KG1 (cell line): ENCODE measurements around the gene ROPN1L.
A peak's percentile ranks its signal among the peaks of the same experiment; 100 is the strongest.
"Not testable (repeated sequence)": the region's sequence is repeated elsewhere in the genome, so short reads cannot be mapped to it uniquely, and the experiment has no call there.

ENCODE experiments used
- DNase-seq: peaks from one replicate; lab custom pipeline; 2025; lab: John Stamatoyannopoulos, UW

ROPN1L gene

DNA sequence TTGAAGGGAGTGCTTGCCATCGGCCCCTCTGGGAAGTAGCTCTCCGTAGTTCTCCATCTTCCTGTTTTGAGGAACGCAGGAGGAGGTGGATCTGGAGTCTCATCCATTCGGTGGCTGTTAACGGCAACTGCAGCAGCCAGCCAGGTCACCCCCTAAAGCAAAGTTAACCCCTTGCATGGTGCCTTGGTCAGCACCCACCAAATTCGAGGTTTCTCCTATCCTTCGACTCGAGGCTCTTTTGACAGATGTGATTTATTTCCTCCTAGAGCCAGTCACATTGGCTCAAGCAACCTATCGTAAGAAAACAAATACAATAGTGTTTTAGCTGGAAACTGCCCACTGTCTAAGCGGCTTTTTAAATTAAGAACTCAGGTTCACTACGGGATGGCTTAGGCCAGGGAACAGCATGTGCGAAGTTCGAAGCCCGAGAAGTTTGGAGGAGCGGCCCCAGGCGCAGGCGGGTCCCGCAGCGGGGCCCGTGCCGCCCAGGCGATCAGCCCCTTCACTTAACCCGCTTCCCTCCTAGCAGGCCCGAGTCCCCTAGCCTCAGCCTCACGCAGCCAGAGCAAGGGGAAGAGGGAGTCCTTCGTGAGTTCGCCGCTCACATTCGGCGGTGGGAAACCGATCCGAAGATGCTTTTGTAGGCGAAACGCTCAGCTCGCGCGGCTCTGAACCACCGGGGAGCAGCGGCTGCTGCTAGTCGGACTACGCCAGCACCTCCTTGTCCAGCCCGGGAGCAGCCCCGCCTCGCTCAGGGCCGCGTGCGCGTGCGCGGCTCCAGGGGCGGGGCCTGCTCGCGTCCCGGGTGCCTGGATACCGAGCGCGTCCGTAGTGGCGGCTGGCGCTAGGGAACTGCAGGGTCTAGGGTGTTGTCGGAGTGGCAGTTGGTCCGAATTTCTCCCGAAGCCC is at the start of gene ROPN1L:
Gene ROPN1L (plus strand): TSS at position 797 of the 909 bp plus-strand sequence. CDS start 289 bp downstream, outside the sequence.
- DNase-seq, result peak; percentile 79

DNA sequence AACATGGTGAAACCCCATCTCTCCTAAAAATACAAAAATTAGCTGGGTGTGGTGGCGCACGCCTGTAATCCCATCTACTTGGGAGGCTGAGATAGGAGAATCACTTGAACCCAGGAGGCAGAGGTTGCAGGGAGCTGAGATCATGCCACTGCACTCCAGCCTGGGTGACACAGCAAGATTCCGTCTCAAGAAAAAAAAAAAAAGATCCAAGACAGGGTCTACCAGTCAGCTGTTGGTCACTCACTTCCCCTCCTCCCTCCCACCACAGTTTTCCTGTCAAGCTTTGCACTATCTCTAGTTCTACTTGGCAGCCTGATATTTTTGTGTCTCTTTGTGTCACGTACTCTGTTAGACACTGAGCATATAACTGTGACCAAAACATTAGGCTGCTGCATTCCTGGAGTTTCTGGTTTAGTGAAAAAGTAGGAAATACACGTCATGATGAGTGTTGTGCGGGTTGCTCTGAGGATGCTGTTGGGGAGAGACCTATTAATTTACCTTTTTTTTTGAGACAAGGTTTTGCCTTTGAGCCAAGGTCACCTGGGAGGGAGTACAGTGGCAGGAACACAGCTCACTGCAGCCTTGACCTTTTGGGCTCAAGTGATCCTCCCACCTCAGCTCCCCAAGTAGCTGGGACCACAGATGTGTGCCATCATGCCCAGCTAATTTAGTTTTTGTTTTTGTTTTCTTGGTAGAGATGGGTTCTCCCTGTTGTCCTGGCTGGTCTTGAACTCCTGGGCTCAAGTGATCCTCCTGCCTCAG is 48.9 kb upstream of the ROPN1L start:
- DNase-seq, result not testable (repeated sequence)

DNA sequence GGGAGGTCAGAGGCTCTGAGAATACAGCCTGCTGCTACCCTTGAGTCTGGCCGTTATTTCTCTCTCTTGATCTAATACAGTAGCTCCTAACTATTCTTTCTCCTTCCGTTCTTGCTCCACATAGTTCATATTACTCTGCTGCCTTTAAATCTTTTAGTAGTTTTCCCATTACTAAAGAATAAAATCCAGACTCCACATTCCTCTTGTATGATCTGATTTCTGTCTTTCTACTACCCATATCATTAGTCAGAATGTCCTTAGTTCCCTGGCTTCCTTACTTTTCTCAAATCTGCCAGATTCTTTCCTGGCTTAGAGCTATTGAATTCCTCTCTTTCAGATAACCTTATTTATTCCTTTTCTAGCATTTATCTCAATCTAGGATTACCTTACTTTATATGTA is 48.2 kb upstream of the ROPN1L start:
- no peak for DNase-seq

DNA sequence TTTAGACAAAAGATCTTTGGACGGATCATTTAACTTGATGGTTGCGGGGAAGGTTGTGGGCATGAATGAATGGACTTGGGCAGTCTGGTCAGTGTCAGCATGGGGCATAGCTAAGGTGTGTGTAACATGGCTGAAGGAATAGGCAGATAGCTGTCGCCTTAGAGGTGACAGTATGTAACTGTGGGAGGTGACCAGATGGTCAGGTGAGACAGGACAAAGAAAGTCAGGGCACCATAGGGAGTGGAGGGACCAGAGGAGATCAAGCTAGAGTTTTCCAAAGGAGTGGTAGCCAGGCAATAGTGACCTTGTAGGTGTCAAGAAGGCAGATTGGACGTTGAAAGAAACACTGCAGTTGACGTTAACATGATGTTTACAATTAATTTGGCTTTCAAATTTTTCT is 45.1 kb upstream of the ROPN1L start:
- DNase-seq, result no peak

DNA sequence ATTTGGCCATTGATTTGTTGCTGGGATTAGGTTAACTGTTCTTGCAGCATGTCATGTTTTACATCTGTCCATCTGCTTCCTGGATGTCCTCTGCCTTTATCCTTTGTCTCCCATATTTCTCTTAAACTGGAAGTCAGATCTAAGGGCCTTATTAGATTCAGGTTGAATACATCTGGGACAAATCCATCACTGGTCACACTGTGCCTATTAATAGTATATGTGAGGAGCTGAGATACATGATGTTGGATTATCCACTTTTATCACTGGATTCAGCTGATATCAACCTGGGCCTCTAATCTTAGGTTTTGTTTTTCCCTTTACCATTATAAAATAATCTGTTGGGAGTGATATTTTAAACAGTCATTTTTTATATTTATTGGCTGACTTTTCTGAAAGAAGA is 41.8 kb upstream of the ROPN1L start:
- DNase-seq, result no peak

DNA sequence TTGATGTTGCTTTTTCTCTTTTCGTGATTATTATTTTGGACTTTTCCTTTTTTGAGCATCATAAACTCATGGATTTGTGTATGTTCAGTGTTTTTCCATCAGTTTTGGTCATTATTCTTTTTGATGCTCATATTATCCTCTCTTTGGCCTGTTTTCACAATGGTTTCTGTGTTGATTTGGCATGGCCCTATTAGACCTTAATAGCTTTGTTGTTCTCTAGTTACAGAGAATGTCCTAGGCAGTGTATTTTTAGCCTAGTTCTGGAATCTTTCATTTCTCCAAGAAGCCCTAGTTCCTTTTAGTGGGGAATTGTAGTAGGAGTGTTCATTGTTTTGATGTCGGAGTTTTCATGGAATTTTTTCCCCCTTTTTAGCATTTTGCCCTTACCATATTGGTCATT is 41.3 kb upstream of the ROPN1L start:
- no peak for DNase-seq

DNA sequence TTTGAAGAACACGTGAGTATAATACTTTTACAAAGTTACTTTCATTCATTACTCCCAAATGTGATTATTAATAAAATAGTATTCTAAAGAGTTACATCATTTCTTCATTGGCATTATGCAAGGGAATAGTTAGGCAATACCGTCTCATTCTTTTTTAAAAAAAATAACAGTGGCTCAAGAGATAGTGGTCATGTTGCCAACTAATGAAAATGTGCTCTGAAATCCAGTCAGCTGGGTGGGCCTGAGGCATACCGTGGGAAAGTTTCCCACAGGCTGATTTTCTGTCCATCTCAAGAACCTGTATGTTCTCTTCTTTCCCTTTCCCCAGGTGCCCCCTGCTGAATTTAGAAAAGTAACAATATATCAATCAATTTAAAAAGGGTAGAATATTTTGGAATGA is 40.8 kb upstream of the ROPN1L start:
- no peak for DNase-seq

DNA sequence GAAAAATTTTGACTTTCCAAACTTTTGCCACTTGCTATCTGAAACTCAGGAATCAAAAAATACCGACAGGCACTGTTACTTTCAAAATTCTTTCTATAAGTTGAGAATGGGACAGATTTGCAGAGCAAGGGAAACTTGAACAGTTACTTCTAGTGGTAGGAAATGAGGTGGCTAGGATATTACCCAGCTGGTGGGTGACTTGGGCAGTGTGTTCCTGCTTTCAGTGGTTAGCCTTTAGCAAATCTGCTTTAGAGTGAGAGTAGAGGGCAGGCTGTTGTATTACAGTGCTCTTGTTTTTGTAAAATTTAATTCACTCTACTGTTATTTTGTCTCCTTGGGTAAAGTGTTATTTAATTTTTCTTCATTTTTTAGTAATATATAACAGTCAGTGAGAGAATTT is 40.2 kb upstream of the ROPN1L start:
- DNase-seq, result no peak

DNA sequence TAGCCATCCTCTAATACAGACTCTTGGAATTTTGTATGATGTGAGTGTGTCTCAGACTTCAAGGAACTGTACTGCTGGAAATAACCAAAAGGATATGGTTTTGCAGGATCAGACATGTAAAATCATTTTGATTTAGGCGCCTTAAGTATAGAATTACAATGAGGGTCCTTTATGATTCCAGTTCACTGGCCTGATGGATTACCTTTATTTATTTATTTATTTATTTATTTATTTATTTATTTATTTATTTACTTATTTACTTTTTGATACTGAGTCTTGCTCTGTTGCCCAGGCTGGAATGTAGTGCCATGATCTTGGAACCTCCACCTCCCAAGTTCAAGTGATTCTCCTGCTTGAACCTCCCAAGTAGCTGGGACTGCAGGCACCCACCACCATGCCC is 37.9 kb upstream of the ROPN1L start:
- DNase-seq, result no peak

DNA sequence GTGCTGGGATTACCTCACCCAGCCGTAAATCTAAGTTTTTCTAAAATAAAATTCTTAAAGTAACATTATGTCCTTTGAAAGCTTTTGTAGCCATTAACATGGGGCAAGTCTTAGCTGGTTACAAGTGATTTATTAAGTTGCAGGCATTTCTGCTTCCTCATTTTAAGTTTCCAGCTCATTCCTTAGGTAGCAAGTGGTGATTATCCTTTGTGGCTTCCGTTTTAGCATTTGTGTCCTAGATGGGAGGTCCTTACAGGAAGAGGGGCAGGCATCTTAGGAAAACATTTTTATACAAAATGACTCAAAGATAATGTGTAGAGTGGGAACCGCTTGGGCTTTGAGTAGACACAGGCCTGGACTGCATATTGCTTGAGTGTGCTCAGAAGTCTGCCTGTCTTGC is 35.0 kb upstream of the ROPN1L start:
- DNase-seq, result no peak

DNA sequence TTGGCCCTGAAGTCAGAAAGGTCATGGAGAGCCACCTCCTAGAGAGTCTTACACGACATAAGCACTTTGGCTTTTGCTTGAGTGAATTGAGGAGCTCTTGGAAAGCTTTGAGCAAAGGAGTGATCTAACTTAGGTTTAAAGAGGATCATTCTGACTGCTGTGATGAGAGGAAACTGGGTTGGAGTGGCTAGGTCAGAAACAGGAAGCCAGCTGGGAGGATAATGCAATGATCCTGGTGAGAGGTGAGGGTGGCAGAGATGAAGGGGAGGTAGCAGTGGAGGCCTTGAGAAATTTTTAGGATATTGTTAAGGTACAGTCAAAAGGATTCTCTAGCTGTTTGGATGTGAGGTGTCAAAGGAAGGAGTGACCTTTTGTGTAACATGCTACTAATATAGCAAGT is 32.2 kb upstream of the ROPN1L start:
- no peak for DNase-seq

DNA sequence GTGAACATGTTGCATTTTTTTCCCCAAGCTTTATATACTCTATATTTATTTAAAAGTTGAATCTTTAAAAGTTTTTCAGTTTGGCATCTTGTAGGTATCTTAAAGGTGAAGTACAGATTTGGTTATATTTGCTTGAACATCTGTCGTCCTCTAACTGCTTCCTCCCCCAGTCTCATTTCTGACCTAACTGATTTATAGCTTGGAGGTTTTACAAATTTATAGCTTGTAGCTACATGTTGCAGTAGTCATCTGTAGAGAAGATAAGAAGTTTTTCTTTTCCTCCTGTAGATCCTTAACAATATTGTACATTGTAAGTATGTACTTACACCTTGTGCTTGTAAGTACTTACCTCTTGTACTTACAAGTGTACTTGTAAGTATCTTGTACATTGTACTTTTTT is 31.0 kb upstream of the ROPN1L start:
- no peak for DNase-seq

DNA sequence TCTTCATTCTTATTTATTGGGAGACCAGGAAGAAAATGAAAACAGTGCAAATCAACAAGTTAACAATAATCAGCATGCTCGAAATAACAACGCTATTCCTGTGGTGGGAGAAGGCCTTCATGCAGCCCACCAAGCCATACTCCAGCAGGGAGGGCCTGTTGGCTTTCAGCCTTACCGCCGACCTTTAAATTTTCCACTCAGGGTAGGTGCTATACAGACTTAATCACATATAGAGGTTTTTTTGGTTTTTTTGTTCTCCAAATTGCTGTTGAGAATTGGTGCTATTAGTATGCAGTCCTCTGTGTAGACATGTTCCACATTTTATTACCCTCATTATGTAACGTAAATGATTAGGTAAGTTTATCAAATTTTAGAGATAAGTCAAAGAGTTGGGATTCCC is 30.3 kb upstream of the ROPN1L start:
- DNase-seq, result no peak

DNA sequence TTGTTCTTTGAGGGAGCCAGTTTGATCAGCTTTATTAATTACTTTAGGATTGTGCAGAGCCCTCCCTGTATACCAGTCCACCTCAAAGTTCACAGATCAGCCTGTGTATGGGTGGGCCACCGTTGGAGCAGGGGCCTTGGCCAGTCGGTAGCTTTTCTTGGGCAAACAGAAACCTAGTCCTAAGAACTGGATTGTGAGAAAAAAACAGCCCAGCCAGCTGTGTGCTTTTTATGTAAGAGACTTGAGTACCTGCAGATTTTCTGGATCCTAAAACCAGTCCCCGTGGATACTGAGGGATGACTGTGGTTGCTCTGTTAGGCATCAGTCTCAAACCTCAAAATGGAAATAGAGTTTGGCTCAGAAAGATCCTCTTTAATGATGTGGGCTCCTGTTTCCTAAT is 24.8 kb upstream of the ROPN1L start:
- DNase-seq, result no peak

DNA sequence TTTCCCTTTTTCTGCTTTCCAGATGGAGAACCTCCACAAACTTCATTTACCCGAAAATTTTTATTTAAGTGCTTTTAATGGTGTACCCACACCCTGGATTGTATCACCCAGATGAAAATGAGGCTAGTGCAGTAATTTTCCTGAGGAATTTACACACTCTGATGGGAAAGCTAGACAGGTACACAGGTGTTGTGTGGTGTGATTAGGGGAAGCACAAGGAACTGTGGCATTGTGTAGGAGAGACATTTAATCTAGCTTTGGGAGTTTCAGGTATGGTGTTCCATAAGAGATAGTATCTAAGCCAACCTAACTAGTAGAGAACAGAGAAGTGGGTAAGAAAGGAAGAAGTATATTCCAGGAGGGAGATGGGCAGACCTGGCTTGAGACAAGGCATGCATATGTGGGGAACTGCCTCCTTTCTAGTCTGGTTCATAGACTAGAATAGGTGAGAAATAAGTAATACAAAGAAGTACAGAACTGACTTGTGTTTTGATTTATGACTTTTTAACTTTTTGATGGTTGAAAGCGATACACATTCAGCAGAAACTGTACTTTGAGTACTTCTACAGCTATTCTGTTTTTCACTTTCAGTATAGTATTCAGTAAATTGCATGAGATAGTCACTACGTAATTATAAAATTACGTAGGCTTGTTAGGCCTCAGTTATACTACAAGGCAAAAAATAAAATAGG is 22.9 kb upstream of the ROPN1L start:
- no peak for DNase-seq

DNA sequence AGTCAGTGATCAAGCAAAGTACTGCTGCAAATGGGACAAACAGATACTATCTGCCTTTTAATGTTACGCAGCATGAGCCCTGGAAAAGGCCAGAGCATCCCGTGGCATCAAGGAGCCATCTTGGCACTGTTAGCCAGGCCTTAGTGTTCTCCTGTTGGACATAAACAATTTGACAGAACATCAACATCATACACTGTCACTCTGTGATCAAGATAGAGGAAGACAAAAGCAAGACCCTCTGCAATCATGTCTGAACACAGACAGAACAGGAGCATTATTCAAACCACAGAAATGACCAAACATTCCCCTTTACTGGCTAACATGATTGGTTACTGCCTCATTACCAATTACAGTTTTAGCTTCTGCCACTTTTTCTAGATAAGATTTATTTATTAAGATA is 21.2 kb upstream of the ROPN1L start:
- DNase-seq, result no peak

DNA sequence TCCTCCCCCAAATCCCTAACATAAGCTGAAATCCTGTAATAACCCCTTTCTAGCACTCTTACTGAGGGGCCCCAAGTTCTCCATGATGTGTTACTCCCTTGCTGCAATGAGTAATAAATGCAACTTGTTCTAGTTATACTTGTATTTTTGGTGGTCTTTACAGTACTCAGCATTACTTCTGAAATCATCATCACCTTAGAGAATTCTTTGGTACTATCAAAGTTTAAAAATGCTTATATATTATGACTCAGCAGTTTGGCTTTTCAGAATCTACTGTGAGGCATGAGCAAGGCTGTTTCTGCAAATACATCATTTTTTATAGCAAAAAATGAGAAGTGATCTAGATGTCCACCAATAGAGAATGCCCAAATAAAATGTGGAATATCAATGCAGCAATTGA is 20.7 kb upstream of the ROPN1L start:
- DNase-seq, result no peak

DNA sequence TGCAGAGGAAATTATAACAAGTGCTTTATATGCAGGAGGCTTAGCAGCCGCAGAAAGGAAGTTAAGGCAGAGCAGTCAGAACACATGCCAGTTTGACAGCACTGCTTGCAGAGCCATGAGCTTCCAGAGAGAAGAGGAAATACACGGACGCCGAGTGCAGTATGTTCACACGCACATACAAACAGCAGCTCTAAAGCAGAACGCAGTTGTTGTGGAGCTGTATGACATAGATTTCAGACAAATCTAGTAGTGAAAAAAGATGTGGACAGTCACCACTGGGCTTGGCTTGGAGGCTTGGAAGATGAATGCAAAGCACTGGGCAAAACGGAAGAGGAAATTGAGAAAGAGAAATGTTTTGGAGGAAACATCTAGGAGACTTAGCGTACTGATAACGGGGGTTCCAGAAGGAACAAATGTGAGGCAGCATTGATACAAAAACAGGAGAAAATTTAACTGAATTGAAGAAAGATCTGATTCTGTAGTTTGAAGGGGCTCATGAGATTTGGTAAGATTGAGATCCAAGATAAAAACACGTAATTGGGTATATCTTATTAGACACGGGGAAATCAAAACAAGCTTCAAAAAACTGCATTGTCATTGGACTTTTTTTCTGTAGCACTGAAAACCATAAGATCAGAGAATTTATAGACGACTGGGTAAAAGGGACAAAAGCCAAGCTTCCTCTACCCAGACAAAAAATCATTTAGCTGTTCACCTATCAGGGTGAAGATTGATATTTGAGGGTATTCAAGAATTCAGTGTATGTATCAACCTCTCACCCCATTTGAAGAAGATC is 19.6 kb upstream of the ROPN1L start:
- DNase-seq, result peak; percentile 39

DNA sequence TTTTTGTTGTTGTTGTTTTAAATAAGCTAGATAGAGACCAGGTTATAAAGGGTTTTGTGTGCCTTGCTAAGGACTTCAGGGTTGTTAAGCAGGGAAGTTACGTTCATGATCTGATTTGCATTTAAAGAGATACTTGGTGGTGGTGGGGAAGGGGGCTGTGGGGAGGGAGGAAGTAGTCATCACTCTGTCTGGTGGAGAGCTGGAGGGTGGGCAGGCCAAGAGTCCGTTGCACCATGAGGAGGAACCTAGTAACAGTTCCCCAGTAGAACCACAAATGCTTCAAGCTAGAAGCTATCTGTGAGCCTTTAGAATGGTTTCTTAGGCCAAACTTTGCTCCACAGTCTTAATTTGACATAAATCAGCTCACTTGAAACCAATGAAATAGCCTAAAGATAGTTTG is 18.7 kb upstream of the ROPN1L start:
- no peak for DNase-seq

DNA sequence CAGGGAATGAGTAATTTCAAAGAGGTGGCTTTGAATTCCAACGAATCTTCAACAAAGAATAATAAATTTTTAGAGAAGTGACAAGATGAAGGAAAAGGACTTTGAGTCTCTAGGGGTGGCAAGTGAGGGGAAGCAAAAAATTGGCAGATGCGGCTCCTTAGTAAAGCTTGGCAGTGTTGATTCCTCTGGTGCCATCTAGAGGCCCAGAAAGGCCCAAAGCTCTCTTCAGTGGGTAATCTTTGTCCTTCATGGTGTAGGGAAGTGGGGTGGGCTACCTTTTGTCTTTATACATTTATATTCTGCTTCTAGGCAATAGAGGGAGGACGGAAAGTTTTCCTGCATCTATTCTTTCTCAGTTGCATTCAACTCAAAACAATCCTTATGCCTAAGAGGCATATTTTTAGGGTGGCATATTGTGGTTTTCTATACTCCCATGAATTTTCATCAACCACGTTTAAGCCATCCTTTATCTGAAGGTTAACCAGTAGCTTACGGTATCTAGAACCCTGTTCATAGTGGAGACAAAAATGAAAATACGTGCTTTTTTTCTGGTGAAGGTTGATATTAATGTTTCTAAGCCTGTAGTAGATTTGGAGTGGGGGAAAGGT is 17.5 kb upstream of the ROPN1L start:
- DNase-seq, result no peak

DNA sequence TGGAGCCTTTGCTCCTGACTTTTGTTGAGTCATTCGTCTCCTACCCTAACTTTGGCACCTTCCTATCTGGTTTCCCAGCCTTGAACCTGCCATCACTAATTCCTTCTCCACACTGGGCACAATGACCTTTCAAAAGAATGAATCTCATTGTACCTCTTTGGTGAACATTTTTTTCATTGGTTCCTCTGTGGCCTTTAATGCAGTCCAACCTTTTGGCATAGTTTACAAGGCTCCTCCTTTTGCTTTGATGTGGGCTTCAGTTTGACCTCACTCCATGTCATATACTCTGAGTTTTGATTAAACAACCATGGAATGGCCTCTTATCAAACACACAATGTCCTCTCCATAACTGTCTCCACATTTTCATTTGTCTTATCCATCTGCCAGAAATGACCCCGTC is 14.5 kb upstream of the ROPN1L start:
- DNase-seq, result no peak

DNA sequence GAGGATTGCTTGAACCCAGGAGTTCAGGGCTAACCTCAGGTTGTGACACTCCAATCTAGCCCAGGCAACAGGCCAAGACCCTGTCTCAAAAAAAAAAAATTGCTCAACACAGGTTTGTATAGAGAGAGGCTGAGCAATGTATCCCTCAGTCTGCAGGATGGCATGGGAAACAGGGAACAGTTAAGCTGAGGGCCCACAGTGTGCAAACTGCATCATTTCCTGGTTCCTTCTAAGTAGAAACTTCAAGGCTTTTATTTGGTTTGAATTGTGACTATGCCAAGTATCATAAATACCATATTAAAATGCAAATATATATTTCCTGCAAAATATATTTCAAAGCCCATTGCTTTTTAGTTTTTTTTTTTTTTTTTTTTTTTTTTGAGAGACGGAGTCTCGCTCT is 13.7 kb upstream of the ROPN1L start:
- DNase-seq, result no peak
